Adrenal gland (tissue), 12 donors: ENCODE measurements around the gene PNRC1. TPM values are rescaled to one million over a fixed set of nuclear protein-coding genes. Genes with fewer than 3 reads are reported as not detected.

Experiments
- DNase-seq, 7 donors: peaks; one replicate each; pipeline ENCODE4 v3.0.0-alpha.2; 2019 to 2020
- H3K27ac ChIP-seq, 5 donors: fragments of 200-600 bp; sonication (generic) in 4 of 5; 1 replicate in 3 of 5; 2 replicates in 2 of 5; pipeline versions ENCODE4 v1.5.1 to v1.8.0; 2016 to 2020; ENCODE audit warnings: mild to moderate bottlenecking in 1 of 5
- H3K27me3 ChIP-seq: fragments of 200-600 bp; 2 replicates; pipeline ENCODE4 v1.8.0; 2021
- H3K36me3 ChIP-seq, 2 donors: fragments of 200-600 bp; replicated peaks in 1 of 2; 1 replicate in 1 of 2; 2 replicates in 1 of 2; pipeline versions ENCODE4 v1.5.1 to v1.8.0; 2018 to 2022
- H3K4me1 ChIP-seq, 2 donors: fragments of 200-600 bp; replicated peaks in 1 of 2; 1 replicate in 1 of 2; 2 replicates in 1 of 2; pipeline versions ENCODE4 v1.5.1 to v1.8.0; 2018 to 2021
- H3K4me3 ChIP-seq, 4 donors: fragments of 200-600 bp; sonication (generic) in 3 of 4; one replicate each; pipeline ENCODE4 v1.5.1; 2016 to 2018
- H3K9me3 ChIP-seq, 3 donors: fragments of 200-600 bp; sonication (generic) in 1 of 3; replicated peaks in 1 of 3; 1 replicate in 2 of 3; 2 replicates in 1 of 3; pipeline versions ENCODE4 v1.5.1 to v1.8.0; 2016 to 2021
- CTCF ChIP-seq, 6 experiments: fragments of 450-650 bp in 4 of 6; fragments of 200-600 bp in 2 of 6; sonication (generic) in 1 of 6; IDR thresholded peaks; 1 replicate in 5 of 6; 2 replicates in 1 of 6; pipeline versions ENCODE4 v1.5.1 to v1.8.0; 2016 to 2021; ENCODE audit warnings: antibody characterized with exemption in 6 of 6, mild to moderate bottlenecking in 2 of 6, moderate library complexity in 1 of 6
- POLR2A ChIP-seq, 2 donors: fragments of 450-650 bp; IDR thresholded peaks; one replicate each; pipeline ENCODE4 v1.6.1; 2017; ENCODE audit warnings: antibody characterized with exemption in 2 of 2, mild to moderate bottlenecking in 2 of 2, moderate library complexity in 1 of 2
- WGBS, 4 donors: extraction: QIAGEN DNeasy Blood & Tissue Kit in 2 of 4; methylation state at CpG; one replicate each; pipeline versions ENCODE4 v1.1.5 to v1.1.7; 2013 to 2017; 5-methylcytosine and 5-hydroxymethylcytosine counted together
- intact Hi-C, 2 donors: fragments of 100-400 bp; cut with DNase I; formaldehyde crosslinking; loops; one replicate each; pipeline versions ENCODE4 v1.14.1 to v1.15.0; 2022 to 2023
- polyA plus RNA-seq, 3 donors: library from polyadenylated mRNA; stranded (reverse); fragments of 200-250 nt in 2 of 3; fragments of 350-450 nt in 1 of 3; fragmentation: Illumina TruSeq in 1 of 3; extraction: RNeasy Lipid Tissue Mini Kit (QIAGEN cat#74804) in 1 of 3; gene quantifications; one replicate each; pipeline ENCODE4 v1.2.3, GENCODE V29; 2013 to 2014
- total RNA-seq, 9 donors: library from RNA; depleted of rRNA in 4 of 9; stranded (reverse); fragments of >200 nt in 4 of 9; fragments of 120-200 nt in 1 of 9; fragmentation: NEBNext Ultra II Directional in 1 of 9; extraction: Animal tissue kit (Norgen Biotek cat#: 25700) in 1 of 9; gene quantifications; one replicate each; pipeline versions ENCODE4 v1.1.0 to v1.2.4, GENCODE V29; 2013 to 2023
- donor health status: healthy with polysubstance abuse.
- donor health status: Bipolar disorder and iron deficiency.
- donor health status: DM: yes; HTN: yes; CAD: no.
- donor health status: DM: no; HTN: no; CAD: no.
- donor health status: DM: no; HTN: no; CAD: no.
- donor health status: DM: yes; HTN: yes; CAD: no.

The PNRC1 gene
- total and polyA plus RNA-seq, 12 donors: 65.5 to 359 (median 220) TPM

- Histone ChIP-seq H3K27me3 (no peaks in the 10 kb centered on the region), H3K9me3 (no peaks in the 10 kb centered on the region), H3K27ac (no peak overlapping the region), H3K36me3 (no peaks in the 10 kb centered on the region), H3K4me1 (no peaks in the 10 kb centered on the region), H3K4me3 (no peak overlapping the region)
- no peak for DNase-seq
- TF ChIP-seq POLR2A (IDR thresholded peaks at IDR 0.05) (no peak), CTCF (IDR thresholded peaks at IDR 0.05) (no peak)
- intact Hi-C loops: no loop called here
- WGBS, 4 donors: 77 to 83% (median 79%) methylated on average over 3 of the region's 3 CpGs
These were observed 37.9 kb upstream of the PNRC1 start for GRCh38 chr6:89042664-89043063.

GRCh38 chr6:89044328-89045010 is 36.1 kb upstream of the PNRC1 start:
- no peak for TF ChIP-seq CTCF (IDR thresholded peaks at IDR 0.05)
- no peak for TF ChIP-seq POLR2A (IDR thresholded peaks at IDR 0.05)
- intact Hi-C loops: no loop called here
- 87 to 91% (median 89%) methylated on average over 8 of the region's 8 CpGs for WGBS, 4 donors

GRCh38 chr6:89045011-89045387 is 35.6 kb upstream of the PNRC1 start:
- H3K4me3 ChIP-seq: no peak overlapping the region
- H3K9me3 ChIP-seq: no peaks in the 10 kb centered on the region
- intact Hi-C loops: no loop called here
- no peak for TF ChIP-seq POLR2A (IDR thresholded peaks at IDR 0.05)
- no peak for TF ChIP-seq CTCF (IDR thresholded peaks at IDR 0.05)
- no peaks in the 10 kb centered on the region for H3K27me3 ChIP-seq
- peak in 2 of 7 donors; percentile 32 to 34 for DNase-seq
- H3K36me3 ChIP-seq: no peaks in the 10 kb centered on the region
- peaks cover 0 to 7% of the 10 kb centered on the region in 2 donors for H3K4me1 ChIP-seq
- WGBS, 4 donors: 64 to 82% (median 75%) methylated on average over 4 of the region's 4 CpGs
- H3K27ac ChIP-seq: no peak overlapping the region

More at GRCh38 chr6:89044328-89045010, 36.1 kb upstream of the PNRC1 start:
- H3K36me3 ChIP-seq: no peaks in the 10 kb centered on the region
- H3K4me3 ChIP-seq: no peak overlapping the region
- H3K9me3 ChIP-seq: no peaks in the 10 kb centered on the region
- peaks cover 0 to 1% of the 10 kb centered on the region in 2 donors for H3K4me1 ChIP-seq
- H3K27me3 ChIP-seq: no peaks in the 10 kb centered on the region
- no peak for DNase-seq
- H3K27ac ChIP-seq: no peak overlapping the region

GRCh38 chr6:89045576-89045975 is 35.0 kb upstream of the PNRC1 start:
- Histone ChIP-seq H3K4me1 (peaks cover 0 to 12% of the 10 kb centered on the region in 2 donors), H3K27ac (no peak overlapping the region), H3K27me3 (no peaks in the 10 kb centered on the region), H3K4me3 (no peak overlapping the region), H3K36me3 (no peaks in the 10 kb centered on the region), H3K9me3 (no peaks in the 10 kb centered on the region)
- TF ChIP-seq POLR2A (IDR thresholded peaks at IDR 0.05) (no peak), CTCF (IDR thresholded peaks at IDR 0.05) (no peak)
- WGBS, 4 donors: 64 to 80% (median 74%) methylated on average over 5 of the region's 5 CpGs
- no peak for DNase-seq
- intact Hi-C loops: no loop called here
